H1 (cell line): ENCODE results near the gene RILPL2.

Experiments used
- BRCA1 ChIP-seq: IDR thresholded peaks from 2 replicates; pipeline ENCODE4 v1.6.1; 2012; ENCODE audit warnings: low read depth, low read length, improper control_type of control experiment
- CBX5 ChIP-seq: fragments of 300-800, 300-1000 bp; sonication (generic); IDR thresholded peaks from 2 replicates; pipeline ENCODE4 v1.7.1; 2016; ENCODE audit warnings: antibody characterized with exemption, low read length, low read depth
- CEBPB ChIP-seq: IDR thresholded peaks from 2 replicates; pipeline ENCODE4 v1.6.1; 2012; ENCODE audit warnings: low read depth, low read length
- JUN ChIP-seq: IDR thresholded peaks from 2 replicates; pipeline ENCODE4 v1.6.1; 2011; ENCODE audit warnings: low read depth, mild to moderate bottlenecking, improper control_type of control experiment, low read length
- ZNF274 ChIP-seq: IDR thresholded peaks from 2 replicates; pipeline ENCODE4 v1.7.0; 2012; ENCODE audit warnings: low read length, borderline replicate concordance; ENCODE audit errors: extremely low read depth

DNA sequence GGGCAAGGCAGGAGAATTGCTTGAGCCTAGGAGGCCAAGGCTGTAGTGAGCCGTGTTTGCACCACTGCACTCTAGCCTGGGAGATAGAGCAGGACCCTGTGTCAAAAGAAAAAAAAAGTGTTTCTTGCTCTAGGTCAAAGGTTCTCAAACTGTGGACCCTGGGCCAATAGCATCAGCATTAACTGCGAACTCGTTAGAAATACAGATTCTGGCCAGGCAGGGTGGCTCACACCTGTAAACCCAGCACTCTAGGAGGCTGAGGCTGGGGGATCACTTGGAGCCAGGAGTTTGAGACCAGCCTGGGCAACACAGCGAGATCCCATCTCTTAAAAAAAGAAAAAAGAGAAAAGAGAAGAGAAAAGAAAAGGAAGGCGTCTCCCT, 858 bp downstream of the RILPL2 start:
- no peak for TF ChIP-seq JUN
- TF ChIP-seq CEBPB = no peak
- no peak for TF ChIP-seq ZNF274
- TF ChIP-seq BRCA1 = no peak
- no peak for TF ChIP-seq CBX5
